ENCODE measurements around the gene MDGA2.
A peak's percentile ranks its signal among the peaks of the same experiment; 100 is the strongest.
"Not testable (repeated sequence)": the region's sequence is repeated elsewhere in the genome, so short reads cannot be mapped to it uniquely, and the experiment has no call there.

Gene MDGA2

DNA sequence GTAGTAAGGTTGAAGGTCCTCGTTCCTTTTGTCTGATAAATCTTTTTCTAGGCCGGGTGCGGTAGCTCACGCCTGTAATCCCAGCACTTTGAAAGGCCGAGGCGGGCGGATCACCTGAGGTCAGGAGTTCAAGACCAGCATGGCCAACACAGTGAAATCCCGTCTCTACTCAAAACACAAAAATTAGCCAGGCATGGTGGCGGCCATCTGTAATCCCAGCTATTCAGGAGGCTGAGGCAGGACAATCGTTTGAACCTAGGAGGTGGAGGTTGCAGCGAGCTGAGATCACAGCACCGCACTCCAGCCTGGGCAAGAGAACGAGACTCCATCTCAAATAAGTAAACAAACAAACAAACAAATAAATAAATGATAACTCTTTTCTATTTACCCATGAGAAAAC, 51.3 kb downstream of the MDGA2 start:
- not testable (repeated sequence) for H2BK12ac ChIP-seq (ENCODE audit: low read length in 2 of 2); H2AK5ac ChIP-seq (ENCODE audit: low read length, severe bottlenecking); H2BK15ac ChIP-seq (ENCODE audit: low read depth, poor library complexity, severe bottlenecking); DNase-seq; H3K27me3 ChIP-seq (ENCODE audit: control insufficient read depth in 1 of 2, insufficient read depth in 1 of 2, low read length in 2 of 2); H3K23ac ChIP-seq (ENCODE audit: low read length in 2 of 2); H3K14ac ChIP-seq (ENCODE audit: low read length in 2 of 2); H3K27ac ChIP-seq (ENCODE audit: low read length, poor library complexity, severe bottlenecking); H3K4me2 ChIP-seq (ENCODE audit: low read length, poor library complexity, severe bottlenecking); H2BK120ac ChIP-seq (ENCODE audit: low read depth, low read length); H3K4me1 ChIP-seq (ENCODE audit: control insufficient read depth, insufficient read depth, low read depth, low read length); H4K8ac ChIP-seq (ENCODE audit: low read length); H3K9ac ChIP-seq (ENCODE audit: low read length); H4K91ac ChIP-seq (ENCODE audit: low read length); H3K79me1 ChIP-seq (replicated peaks; ENCODE audit: low read length, poor library complexity, severe bottlenecking); H3K36me3 ChIP-seq (ENCODE audit: control insufficient read depth in 1 of 2, insufficient read depth in 2 of 2, low read depth in 1 of 2, low read length in 2 of 2); H2AFZ ChIP-seq (ENCODE audit: low read depth, low read length); H3K4ac ChIP-seq (ENCODE audit: low read depth in 1 of 2, low read length in 2 of 2); H2BK5ac ChIP-seq (ENCODE audit: low read depth, low read length, poor library complexity, severe bottlenecking); H3K18ac ChIP-seq (ENCODE audit: low read depth in 1 of 2, low read length in 2 of 2); H3K4me3 ChIP-seq (ENCODE audit: insufficient read depth in 1 of 2, low read depth in 1 of 2, low read length in 2 of 2)
- peaks cover 12% of the 10 kb centered on the region for H3K9me3 ChIP-seq (ENCODE audit: control insufficient read depth, low read length)
- WGBS: 94% methylated on average over 12 of the region's 13 CpGs

DNA sequence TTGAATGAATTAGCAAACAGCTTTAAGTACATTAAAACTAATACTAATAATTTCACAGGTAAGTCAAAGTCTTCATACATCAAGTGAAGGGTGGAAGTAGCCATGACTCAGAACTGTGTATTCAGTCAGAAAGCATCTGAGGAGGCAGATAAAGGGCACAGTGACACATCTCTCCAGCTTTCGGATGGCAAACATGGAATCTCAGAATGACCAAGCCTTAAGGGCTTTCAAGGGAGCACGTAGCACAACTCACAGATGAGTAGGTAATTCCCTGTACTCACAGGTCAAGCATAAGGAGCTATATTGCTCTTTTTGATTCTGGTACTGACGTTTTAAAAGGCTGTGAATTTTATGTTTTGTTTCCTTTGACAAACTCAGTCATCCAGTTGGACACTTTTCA, 56.0 kb downstream of the MDGA2 start:
- Histone ChIP-seq H3K4me3 (ENCODE audit: insufficient read depth in 1 of 2, low read depth in 1 of 2, low read length in 2 of 2) (no peak overlapping the region), H4K8ac (ENCODE audit: low read length) (no peak overlapping the region), H3K27me3 (ENCODE audit: control insufficient read depth in 1 of 2, insufficient read depth in 1 of 2, low read length in 2 of 2) (no peaks in the 10 kb centered on the region), H3K4me1 (ENCODE audit: control insufficient read depth, insufficient read depth, low read depth, low read length) (peaks cover 2% of the 10 kb centered on the region), H3K18ac (ENCODE audit: low read depth in 1 of 2, low read length in 2 of 2) (no peak overlapping the region), H3K9ac (ENCODE audit: low read length) (no peak overlapping the region), H3K4ac (ENCODE audit: low read depth in 1 of 2, low read length in 2 of 2) (no peak overlapping the region), H2AK5ac (ENCODE audit: low read length, severe bottlenecking) (no peak overlapping the region), H3K14ac (ENCODE audit: low read length in 2 of 2) (no peak overlapping the region), H2AFZ (ENCODE audit: low read depth, low read length) (no peak overlapping the region), H3K9me3 (ENCODE audit: control insufficient read depth, low read length) (peaks cover 8% of the 10 kb centered on the region), H3K23ac (ENCODE audit: low read length in 2 of 2) (no peak overlapping the region), H2BK12ac (ENCODE audit: low read length in 2 of 2) (no peak overlapping the region), H4K91ac (ENCODE audit: low read length) (no peak overlapping the region), H2BK5ac (ENCODE audit: low read depth, low read length, poor library complexity, severe bottlenecking) (no peak overlapping the region), H3K4me2 (ENCODE audit: low read length, poor library complexity, severe bottlenecking) (no peak overlapping the region), H3K36me3 (ENCODE audit: control insufficient read depth in 1 of 2, insufficient read depth in 2 of 2, low read depth in 1 of 2, low read length in 2 of 2) (no peaks in the 10 kb centered on the region), H2BK15ac (ENCODE audit: low read depth, poor library complexity, severe bottlenecking) (no peak overlapping the region), H3K79me1 (replicated peaks; ENCODE audit: low read length, poor library complexity, severe bottlenecking) (no peaks in the 10 kb centered on the region), H3K27ac (ENCODE audit: low read length, poor library complexity, severe bottlenecking) (no peak overlapping the region), H2BK120ac (ENCODE audit: low read depth, low read length) (no peak overlapping the region)
- WGBS: 44% methylated on average over 2 of the region's 3 CpGs
- DNase-seq: no peak

DNA sequence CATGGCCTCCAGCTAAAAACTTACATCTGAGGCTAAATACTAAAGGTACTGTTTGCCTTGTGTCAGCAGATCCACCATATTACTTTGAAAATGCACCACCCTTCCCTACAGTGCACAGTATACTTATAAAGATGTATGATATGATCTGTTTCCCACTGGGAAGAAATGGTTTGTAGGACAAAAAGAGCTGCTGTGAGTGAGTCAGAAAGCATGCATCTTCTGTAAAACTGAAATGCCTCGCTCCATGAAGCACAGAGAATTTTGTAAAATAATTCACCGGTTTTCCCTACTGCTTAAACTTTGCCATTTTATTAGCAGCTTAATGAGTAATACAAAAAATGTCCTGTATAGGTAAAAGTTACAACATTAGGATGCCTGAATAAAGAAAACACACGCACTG, 68.8 kb downstream of the MDGA2 start:
- no peak overlapping the region for H4K8ac ChIP-seq (ENCODE audit: low read length)
- no peak overlapping the region for H3K4me3 ChIP-seq (ENCODE audit: insufficient read depth in 1 of 2, low read depth in 1 of 2, low read length in 2 of 2)
- no peak overlapping the region for H2AFZ ChIP-seq (ENCODE audit: low read depth, low read length)
- no peak overlapping the region for H3K14ac ChIP-seq (ENCODE audit: low read length in 2 of 2)
- H2BK15ac ChIP-seq (ENCODE audit: low read depth, poor library complexity, severe bottlenecking): no peak overlapping the region
- H3K4me2 ChIP-seq (ENCODE audit: low read length, poor library complexity, severe bottlenecking): no peak overlapping the region
- H3K23ac ChIP-seq (ENCODE audit: low read length in 2 of 2): no peak overlapping the region
- no peak overlapping the region for H4K91ac ChIP-seq (ENCODE audit: low read length)
- no peaks in the 10 kb centered on the region for H3K27me3 ChIP-seq (ENCODE audit: control insufficient read depth in 1 of 2, insufficient read depth in 1 of 2, low read length in 2 of 2)
- peaks cover under 1% of the 10 kb centered on the region for H3K9me3 ChIP-seq (ENCODE audit: control insufficient read depth, low read length)
- no peaks in the 10 kb centered on the region for H3K79me1 ChIP-seq (replicated peaks; ENCODE audit: low read length, poor library complexity, severe bottlenecking)
- H3K27ac ChIP-seq (ENCODE audit: low read length, poor library complexity, severe bottlenecking): peak overlapping the region; percentile 62
- no peak for DNase-seq
- H3K4me1 ChIP-seq (ENCODE audit: control insufficient read depth, insufficient read depth, low read depth, low read length): peaks cover 1% of the 10 kb centered on the region
- no peaks in the 10 kb centered on the region for H3K36me3 ChIP-seq (ENCODE audit: control insufficient read depth in 1 of 2, insufficient read depth in 2 of 2, low read depth in 1 of 2, low read length in 2 of 2)
- no peak overlapping the region for H2BK120ac ChIP-seq (ENCODE audit: low read depth, low read length)
- H2BK5ac ChIP-seq (ENCODE audit: low read depth, low read length, poor library complexity, severe bottlenecking): no peak overlapping the region
- no peak overlapping the region for H2BK12ac ChIP-seq (ENCODE audit: low read length in 2 of 2)
- 100% methylated on average over 2 of the region's 3 CpGs for WGBS
- no peak overlapping the region for H2AK5ac ChIP-seq (ENCODE audit: low read length, severe bottlenecking)
- H3K9ac ChIP-seq (ENCODE audit: low read length): no peak overlapping the region
- H3K4ac ChIP-seq (ENCODE audit: low read depth in 1 of 2, low read length in 2 of 2): no peak overlapping the region
- H3K18ac ChIP-seq (ENCODE audit: low read depth in 1 of 2, low read length in 2 of 2): peak overlapping the region in 1 of 2 experiments; percentile 29

DNA sequence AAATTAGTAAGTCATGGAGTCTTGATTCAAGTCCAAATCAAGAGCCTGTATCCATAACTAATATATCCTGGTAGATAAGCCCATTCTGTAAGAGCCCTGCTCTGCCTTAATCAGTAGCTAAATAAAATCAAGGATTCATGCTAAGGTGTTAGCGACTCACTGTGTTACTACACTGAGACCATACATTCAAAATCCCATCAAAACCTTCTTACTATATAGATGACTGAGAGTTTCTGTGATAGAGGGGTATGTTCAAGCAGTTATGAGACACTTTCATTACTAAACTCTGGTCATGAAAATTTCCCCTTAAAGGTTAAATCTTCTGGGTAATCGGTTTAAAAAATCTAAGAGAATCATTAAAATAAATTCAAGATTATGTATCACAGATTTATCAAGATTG, 78.5 kb downstream of the MDGA2 start:
- no peak overlapping the region for H3K9ac ChIP-seq (ENCODE audit: low read length)
- no CpG with 5 or more reads among the region's 2 CpGs for WGBS

More for the DNA sequence above, 78.5 kb downstream of the MDGA2 start:
- H3K4ac ChIP-seq (ENCODE audit: low read depth in 1 of 2, low read length in 2 of 2): no peak overlapping the region
- H3K9me3 ChIP-seq (ENCODE audit: control insufficient read depth, low read length): no peaks in the 10 kb centered on the region
- H3K27me3 ChIP-seq (ENCODE audit: control insufficient read depth in 1 of 2, insufficient read depth in 1 of 2, low read length in 2 of 2): no peaks in the 10 kb centered on the region
- H4K91ac ChIP-seq (ENCODE audit: low read length): no peak overlapping the region
- no peaks in the 10 kb centered on the region for H3K79me1 ChIP-seq (replicated peaks; ENCODE audit: low read length, poor library complexity, severe bottlenecking)
- no peak overlapping the region for H2BK5ac ChIP-seq (ENCODE audit: low read depth, low read length, poor library complexity, severe bottlenecking)
- no peak overlapping the region for H2BK15ac ChIP-seq (ENCODE audit: low read depth, poor library complexity, severe bottlenecking)
- no peak overlapping the region for H3K4me3 ChIP-seq (ENCODE audit: insufficient read depth in 1 of 2, low read depth in 1 of 2, low read length in 2 of 2)
- no peak for DNase-seq
- no peak overlapping the region for H2BK12ac ChIP-seq (ENCODE audit: low read length in 2 of 2)
- no peak overlapping the region for H2AFZ ChIP-seq (ENCODE audit: low read depth, low read length)
- no peaks in the 10 kb centered on the region for H3K4me1 ChIP-seq (ENCODE audit: control insufficient read depth, insufficient read depth, low read depth, low read length)
- no peak overlapping the region for H2AK5ac ChIP-seq (ENCODE audit: low read length, severe bottlenecking)
- no peak overlapping the region for H3K14ac ChIP-seq (ENCODE audit: low read length in 2 of 2)
- H4K8ac ChIP-seq (ENCODE audit: low read length): no peak overlapping the region
- H3K27ac ChIP-seq (ENCODE audit: low read length, poor library complexity, severe bottlenecking): no peak overlapping the region
- H3K4me2 ChIP-seq (ENCODE audit: low read length, poor library complexity, severe bottlenecking): no peak overlapping the region
- H2BK120ac ChIP-seq (ENCODE audit: low read depth, low read length): no peak overlapping the region
- no peak overlapping the region for H3K23ac ChIP-seq (ENCODE audit: low read length in 2 of 2)
- H3K18ac ChIP-seq (ENCODE audit: low read depth in 1 of 2, low read length in 2 of 2): no peak overlapping the region
- H3K36me3 ChIP-seq (ENCODE audit: control insufficient read depth in 1 of 2, insufficient read depth in 2 of 2, low read depth in 1 of 2, low read length in 2 of 2): no peaks in the 10 kb centered on the region
